ENCODE measurements around the gene MED8. TPM values are rescaled to one million over a fixed set of nuclear protein-coding genes. Genes with fewer than 3 reads are reported as not detected.

MED8 gene
- polyA plus RNA-seq, 1 experiment, result 52.0 TPM

- TF ChIP-seq CTCF (IDR thresholded peaks at IDR 0.05; ENCODE audit: insufficient read depth, low read depth, low read length), result no peak
- DNase-seq (ENCODE audit: low read depth), result no peak
- Histone ChIP-seq H3K27me3 (ENCODE audit: control insufficient read depth, insufficient read depth, low read length) (no peaks in the 10 kb centered on the region), H3K4me3 (ENCODE audit: low read depth, low read length) (no peak overlapping the region), H3K36me3 (ENCODE audit: control insufficient read depth, insufficient read depth, low read length) (peaks cover 37% of the 10 kb centered on the region)
- ChIA-PET POLR2A (no interaction called here), CTCF (no interaction called here)
Observed at GRCh38 chr1:43386676-43387075, 2.9 kb downstream of the MED8 start.

GRCh38 chr1:43383449-43383848 is 6.2 kb downstream of the MED8 start:
- ChIA-PET POLR2A (no interaction called here), CTCF (interaction anchor here (1.2 to 1.4 kb wide), 3 partner anchors 41 to 157 kb away, joined by 3 to 4 read pairs (median 4); no protein-coding TSS in a partner anchor)
- Histone ChIP-seq H3K27me3 (ENCODE audit: control insufficient read depth, insufficient read depth, low read length) (no peaks in the 10 kb centered on the region), H3K36me3 (ENCODE audit: control insufficient read depth, insufficient read depth, low read length) (peaks cover 37% of the 10 kb centered on the region), H3K4me3 (ENCODE audit: low read depth, low read length) (no peak overlapping the region)
- no peak for TF ChIP-seq CTCF (IDR thresholded peaks at IDR 0.05; ENCODE audit: insufficient read depth, low read depth, low read length)
- no peak for DNase-seq (ENCODE audit: low read depth)

GRCh38 chr1:43382027-43382779 is 7.4 kb downstream of the MED8 start:
- no peak overlapping the region for H3K4me3 ChIP-seq (ENCODE audit: low read depth, low read length)
- TF ChIP-seq CTCF (IDR thresholded peaks at IDR 0.05; ENCODE audit: insufficient read depth, low read depth, low read length), result no peak
- CTCF ChIA-PET, result interaction anchor here (0.8 kb wide), 1 partner anchor 12 kb away, joined by 3 read pairs; no protein-coding TSS in a partner anchor
- H3K36me3 ChIP-seq (ENCODE audit: control insufficient read depth, insufficient read depth, low read length), result peaks cover 37% of the 10 kb centered on the region
- no peaks in the 10 kb centered on the region for H3K27me3 ChIP-seq (ENCODE audit: control insufficient read depth, insufficient read depth, low read length)
- POLR2A ChIA-PET, result no interaction called here
- no peak for DNase-seq (ENCODE audit: low read depth)

- no peak for TF ChIP-seq CTCF (IDR thresholded peaks at IDR 0.05; ENCODE audit: insufficient read depth, low read depth, low read length)
- no peak for DNase-seq (ENCODE audit: low read depth)
- CTCF ChIA-PET, result interaction anchor here (0.8 kb wide), 1 partner anchor 12 kb away, joined by 3 read pairs; no protein-coding TSS in a partner anchor
- POLR2A ChIA-PET, result no interaction called here
- H3K36me3 ChIP-seq (ENCODE audit: control insufficient read depth, insufficient read depth, low read length), result peaks cover 32% of the 10 kb centered on the region
- no peak overlapping the region for H3K4me3 ChIP-seq (ENCODE audit: low read depth, low read length)
- H3K27me3 ChIP-seq (ENCODE audit: control insufficient read depth, insufficient read depth, low read length), result no peaks in the 10 kb centered on the region
Observed at GRCh38 chr1:43381612-43382011, 8.0 kb downstream of the MED8 start.

GRCh38 chr1:43379476-43379875 is 10.1 kb downstream of the MED8 start:
- no peak overlapping the region for H3K4me3 ChIP-seq (ENCODE audit: low read depth, low read length)
- no peak for DNase-seq (ENCODE audit: low read depth)
- no peaks in the 10 kb centered on the region for H3K27me3 ChIP-seq (ENCODE audit: control insufficient read depth, insufficient read depth, low read length)
- CTCF ChIA-PET, result no interaction called here
- POLR2A ChIA-PET, result no interaction called here
- peaks cover 16% of the 10 kb centered on the region for H3K36me3 ChIP-seq (ENCODE audit: control insufficient read depth, insufficient read depth, low read length)
- TF ChIP-seq CTCF (IDR thresholded peaks at IDR 0.05; ENCODE audit: insufficient read depth, low read depth, low read length), result no peak
